Measurements from ENCODE around the gene GPC5.

GRCh38 chr13:91627952-91628739 lies 229.7 kb downstream of the GPC5 start:
- TF ChIP-seq CTCF (IDR thresholded peaks at IDR 0.05) (no peak), POLR2AphosphoS5 (IDR thresholded peaks at IDR 0.05) (no peak), POLR2A (IDR thresholded peaks at IDR 0.05) (no peak), EP300 (IDR thresholded peaks at IDR 0.05) (no peak)
